ENCODE data around the gene FAM228B.
"Not testable (repeated sequence)": the region's sequence is repeated elsewhere in the genome, so short reads cannot be mapped to it uniquely, and the experiment has no call there.

FAM228B gene

GRCh38 chr2:24086241-24086640 is 37.0 kb upstream of the FAM228B start:
- H3K4me3 ChIP-seq (ENCODE audit: low read depth, low read length): no peak overlapping the region
- no peak for TF ChIP-seq CTCF (IDR thresholded peaks at IDR 0.05; ENCODE audit: insufficient read depth, low read depth, low read length, missing control alignments)
- no peak for DNase-seq (ENCODE audit: low read depth)

- TF ChIP-seq CTCF (IDR thresholded peaks at IDR 0.05; ENCODE audit: insufficient read depth, low read depth, low read length, missing control alignments): no peak
- DNase-seq (ENCODE audit: low read depth): no peak
- H3K4me3 ChIP-seq (ENCODE audit: low read depth, low read length): no peak overlapping the region
Observed at GRCh38 chr2:24087032-24087431, 36.2 kb upstream of the FAM228B start.

GRCh38 chr2:24088821-24089359 is 34.4 kb upstream of the FAM228B start:
- H3K4me3 ChIP-seq (ENCODE audit: low read depth, low read length): no peak overlapping the region

GRCh38 chr2:24093270-24093669 is 30.0 kb upstream of the FAM228B start:
- not testable (repeated sequence) for DNase-seq (ENCODE audit: low read depth); H3K4me3 ChIP-seq (ENCODE audit: low read depth, low read length)

More at GRCh38 chr2:24088821-24089359, 34.4 kb upstream of the FAM228B start:
- DNase-seq (ENCODE audit: low read depth): no peak
- no peak for TF ChIP-seq CTCF (IDR thresholded peaks at IDR 0.05; ENCODE audit: insufficient read depth, low read depth, low read length, missing control alignments)

GRCh38 chr2:24095171-24095677 is 28.0 kb upstream of the FAM228B start:
- not testable (repeated sequence) for H3K4me3 ChIP-seq (ENCODE audit: low read depth, low read length)

GRCh38 chr2:24100732-24101131 is 22.5 kb upstream of the FAM228B start:
- not testable (repeated sequence) for DNase-seq (ENCODE audit: low read depth); H3K4me3 ChIP-seq (ENCODE audit: low read depth, low read length)

More at GRCh38 chr2:24095171-24095677, 28.0 kb upstream of the FAM228B start:
- DNase-seq (ENCODE audit: low read depth): not testable (repeated sequence)

- no peak overlapping the region for H3K4me3 ChIP-seq (ENCODE audit: low read depth, low read length)
- no peak for DNase-seq (ENCODE audit: low read depth)
- no peak for TF ChIP-seq CTCF (IDR thresholded peaks at IDR 0.05; ENCODE audit: insufficient read depth, low read depth, low read length, missing control alignments)
Observed at GRCh38 chr2:24101992-24102391, 21.3 kb upstream of the FAM228B start.

- TF ChIP-seq CTCF (IDR thresholded peaks at IDR 0.05; ENCODE audit: insufficient read depth, low read depth, low read length, missing control alignments): no peak
- DNase-seq (ENCODE audit: low read depth): no peak
- no peak overlapping the region for H3K4me3 ChIP-seq (ENCODE audit: low read depth, low read length)
Observed at GRCh38 chr2:24102677-24103076, 20.6 kb upstream of the FAM228B start.
